CD4-positive, alpha-beta T cell (primary cell): ENCODE results near the gene TMEM141. TPM values are rescaled to one million over a fixed set of nuclear protein-coding genes. Genes with fewer than 3 reads are reported as not detected.

Experiments used
- ATAC-seq: fragments of 200-7000 bp; cut with Tn5 transposase; one replicate; pipeline ENCODE4 v1.10.0; 2022; ENCODE audit warnings: mild to moderate bottlenecking; ENCODE audit not compliant: poor library complexity
- CTCF ChIA-PET: fragments of 350-600 bp; sonication (Branson Sonifier 250); formaldehyde crosslinking; loops from one replicate; lab custom pipeline; 2021; ENCODE audit warnings: antibody characterized with exemption, inconsistent platforms; lab: Charles Lee
- POLR2A ChIA-PET: fragments of 350-600 bp; sonication (Branson Sonifier 250); formaldehyde crosslinking; loops from one replicate; lab custom pipeline; 2021; ENCODE audit warnings: antibody characterized with exemption, inconsistent platforms; lab: Charles Lee
- DNase-seq, 14 experiments: peaks; one replicate each; pipeline ENCODE4 v3.0.0-alpha.2; 2013 to 2020; ENCODE audit warnings: mixed read lengths in 2 of 14
- H3K27ac ChIP-seq, 2 donors: one replicate each; pipeline versions ENCODE4 v1.5.1 to v1.7.0; 2013; ENCODE audit warnings: low read length in 2 of 2, low read depth in 1 of 2, mild to moderate bottlenecking in 1 of 2
- H3K27me3 ChIP-seq, 2 experiments: 1 replicate in 1 of 2; 2 replicates in 1 of 2; pipeline versions ENCODE4 v1.6.1 to v1.7.0; 2013; ENCODE audit warnings: low read length in 2 of 2, control low read depth in 1 of 2, mild to moderate bottlenecking in 1 of 2, moderate library complexity in 1 of 2; ENCODE audit not compliant: insufficient read depth in 2 of 2, control insufficient read depth in 1 of 2
- H3K36me3 ChIP-seq: one replicate; pipeline ENCODE4 v1.6.1; 2013; ENCODE audit warnings: low read length, control low read depth; ENCODE audit not compliant: insufficient read depth
- H3K4me1 ChIP-seq: one replicate; pipeline ENCODE4 v1.6.1; 2013; ENCODE audit warnings: low read length, control low read depth; ENCODE audit not compliant: insufficient read depth
- H3K4me3 ChIP-seq: one replicate; pipeline ENCODE4 v1.5.1; 2013; ENCODE audit warnings: mild to moderate bottlenecking, low read length, moderate library complexity
- H3K9me3 ChIP-seq, 2 experiments: 1 replicate in 1 of 2; 2 replicates in 1 of 2; pipeline versions ENCODE4 v1.6.1 to v1.7.0; 2013; ENCODE audit warnings: low read length in 2 of 2, mild to moderate bottlenecking in 2 of 2, control low read depth in 1 of 2, moderate library complexity in 1 of 2; ENCODE audit not compliant: control insufficient read depth in 1 of 2, insufficient read depth in 1 of 2
- H3K27ac Mint-ChIP-seq: one replicate; pipeline ENCODE4 v1.8.0; 2020; ENCODE audit warnings: mixed read lengths
- H3K27me3 Mint-ChIP-seq: one replicate; pipeline ENCODE4 v1.8.0; 2021; ENCODE audit warnings: mixed read lengths
- H3K36me3 Mint-ChIP-seq: one replicate; pipeline ENCODE4 v1.8.0; 2021; ENCODE audit warnings: low read depth, mixed read lengths
- H3K4me1 Mint-ChIP-seq: one replicate; pipeline ENCODE4 v1.8.0; 2021; ENCODE audit warnings: low read depth, mixed read lengths
- H3K4me3 Mint-ChIP-seq: one replicate; pipeline ENCODE4 v1.8.0; 2020; ENCODE audit warnings: mild to moderate bottlenecking, mixed read lengths
- H3K9me3 Mint-ChIP-seq: one replicate; pipeline ENCODE4 v1.8.0; 2020; ENCODE audit warnings: mixed read lengths
- CTCF ChIP-seq: fragments of 200-600 bp; IDR thresholded peaks from one replicate; pipeline ENCODE4 v1.8.0; 2022; ENCODE audit warnings: antibody characterized with exemption, mild to moderate bottlenecking
- intact Hi-C, 2 experiments: fragments of 100-400 bp; cut with DNase I in 1 of 2; cut with micrococcal nuclease in 1 of 2; formaldehyde crosslinking; loops; one replicate each; pipeline versions ENCODE4 v1.15.1 to v1.9.0; 2023 to 2025; cut with DNase I, micrococcal nuclease
- polyA plus RNA-seq, 2 donors: library from polyadenylated mRNA; unstranded; fragments of 120-200 nt; gene quantifications; one replicate each; pipeline ENCODE4 v1.2.1, GENCODE V29; 2013
- total RNA-seq, 174 experiments: library from RNA in 2 of 174; stranded (reverse) in 2 of 174; gene quantifications; one replicate each; pipeline ENCODE4 v1.2.3 and lab custom pipeline; 2021 to 2026

The TMEM141 gene
- total RNA-seq (10 to 100 TPM; 14.6 to 17.1 TPM), total RNA-seq (lab: John Stamatoyannopoulos, UW) (2.9 to 16.3 (median 8.4) reads per million in 172 experiments)
- 32.6 TPM for polyA plus RNA-seq (2013, experiment 1 of 2)
- 35.5 TPM for polyA plus RNA-seq (2013, experiment 2 of 2)

GRCh38 chr9:136790640-136791515, at the start of gene TMEM141:
Gene TMEM141, plus strand, starts transcription at chr9:136791344. Its CDS starts 27 bp downstream, at chr9:136791371.
- no peak for TF ChIP-seq CTCF
- Mint-ChIP-seq H3K36me3 (no peaks in the 10 kb centered on the region), H3K4me3 (peak within 1 kb of the TSS; percentile 91), H3K4me1 (peaks cover 39% of the 10 kb centered on the region), H3K27me3 (no peaks in the 10 kb centered on the region), H3K9me3 (no peaks in the 10 kb centered on the region), H3K27ac (peak within 1 kb of the TSS; percentile 99)
- intact Hi-C loops, result loop anchor here in 1 of 2 experiments (1.0 to 10.0 kb wide), 3 partner anchors 9 to 664 kb away; partner anchors contain the start of genes C8G, FBXW5 and NSMF
- peaks cover 29% of the 10 kb centered on the region for H3K4me1 ChIP-seq
- H3K9me3 ChIP-seq, result no peaks in the 10 kb centered on the region
- peak within 1 kb of the TSS; percentile 95 for H3K27ac ChIP-seq
- DNase-seq (peak; percentile 99 to 100 (median 100)), ATAC-seq (peak; percentile 83)
- H3K27me3 ChIP-seq, result no peaks in the 10 kb centered on the region
- POLR2A ChIA-PET, result interaction anchor here (0.6 to 4.4 kb wide), 14 partner anchors 8 to 450 kb away, joined by 3 to 30 read pairs (median 4); partner anchors contain the start of genes AJM1, MAN1B1, RABL6 and TRAF2
- CTCF ChIA-PET, result interaction anchor here (1.0 to 1.4 kb wide), 5 partner anchors 17 to 256 kb away, joined by 4 to 6 read pairs (median 4); partner anchors contain the start of genes AJM1, FBXW5, NPDC1 and RABL6
- H3K4me3 ChIP-seq, result peak within 1 kb of the TSS; percentile 77
- H3K36me3 ChIP-seq, result peaks cover 14% of the 10 kb centered on the region

- ChIA-PET CTCF (no interaction called here), POLR2A (interaction anchor here (1.1 to 1.3 kb wide), 2 partner anchors 13 to 14 kb away, joined by 4 to 5 read pairs; no protein-coding TSS in a partner anchor)
- TF ChIP-seq CTCF, result no peak
- Mint-ChIP-seq H3K36me3 (no peaks in the 10 kb centered on the region), H3K4me3 (peak overlapping the region; percentile 63), H3K4me1 (no peaks in the 10 kb centered on the region), H3K27ac (no peak overlapping the region), H3K9me3 (no peaks in the 10 kb centered on the region), H3K27me3 (peaks cover 4% of the 10 kb centered on the region)
- H3K9me3 ChIP-seq, result peaks cover 0 to 25% of the 10 kb centered on the region in 2 experiments
- no peak overlapping the region for H3K27ac ChIP-seq
- intact Hi-C loops, result no loop called here
- no peaks in the 10 kb centered on the region for H3K36me3 ChIP-seq
- DNase-seq, result peak in 3 of 14 experiments; percentile 25 to 41 (median 34)
- peaks cover 9 to 14% of the 10 kb centered on the region in 2 experiments for H3K27me3 ChIP-seq
- peaks cover 19% of the 10 kb centered on the region for H3K4me1 ChIP-seq
- ATAC-seq, result peak; percentile 24
- H3K4me3 ChIP-seq, result peak overlapping the region; percentile 47
Observed at GRCh38 chr9:136741883-136742571, 49.1 kb upstream of the TMEM141 start.
